Fibroblast of lung (primary cell): Measurements from ENCODE around the gene PYROXD2. TPM values are rescaled to one million over a fixed set of nuclear protein-coding genes. Genes with fewer than 3 reads are reported as not detected.

ENCODE experiments used
- DNase-seq, 2 donors: peaks; one replicate each; pipeline versions ENCODE4 v3.0.0 to v3.0.0-alpha.2; 2010; ENCODE audit warnings: low read depth in 2 of 2
- H2AFZ ChIP-seq: 2 replicates; pipeline ENCODE4 v1.5.1; 2012; ENCODE audit warnings: low read length, control low read depth, inconsistent platforms
- H3K27ac ChIP-seq: 2 replicates; pipeline ENCODE4 v1.5.1; 2011; ENCODE audit warnings: low read length, control low read depth; ENCODE audit not compliant: insufficient read depth
- H3K27me3 ChIP-seq: 2 replicates; pipeline ENCODE4 v1.5.1; 2011; ENCODE audit warnings: mild to moderate bottlenecking, low read length; ENCODE audit not compliant: control insufficient read depth, insufficient read depth
- H3K36me3 ChIP-seq: 2 replicates; pipeline ENCODE4 v1.5.1; 2011; ENCODE audit warnings: low read length; ENCODE audit not compliant: control insufficient read depth, insufficient read depth
- H3K4me1 ChIP-seq: 2 replicates; pipeline ENCODE4 v1.5.1; 2011; ENCODE audit warnings: low read length; ENCODE audit not compliant: control insufficient read depth, insufficient read depth; ENCODE audit errors: extremely low read depth
- H3K4me2 ChIP-seq: 2 replicates; pipeline ENCODE4 v1.5.1; 2011; ENCODE audit warnings: low read length, control low read depth; ENCODE audit not compliant: insufficient read depth; ENCODE audit errors: extremely low read depth
- H3K4me3 ChIP-seq, 4 experiments: fragments of 200-600 bp in 1 of 4; sonication (generic) in 1 of 4; replicated peaks in 1 of 4; 2 replicates each; pipeline ENCODE4 v1.5.1; 2011 to 2016; ENCODE audit warnings: low read length in 4 of 4, low read depth in 3 of 4, mild to moderate bottlenecking in 3 of 4, control low read depth in 2 of 4, inconsistent platforms in 1 of 4, mixed read lengths in 1 of 4; ENCODE audit not compliant: insufficient read depth in 1 of 4; ENCODE audit errors: control extremely low read depth in 1 of 4
- H3K79me2 ChIP-seq: 2 replicates; pipeline ENCODE4 v1.5.1; 2012; ENCODE audit warnings: mild to moderate bottlenecking, low read length, inconsistent platforms; ENCODE audit not compliant: control insufficient read depth, insufficient read depth
- H3K9ac ChIP-seq: 2 replicates; pipeline ENCODE4 v1.5.1; 2011; ENCODE audit warnings: mild to moderate bottlenecking, low read length, control low read depth; ENCODE audit not compliant: insufficient read depth
- H3K9me3 ChIP-seq: 2 replicates; pipeline ENCODE4 v1.5.1; 2012; ENCODE audit warnings: low read depth, low read length; ENCODE audit not compliant: control insufficient read depth, insufficient read depth
- H4K20me1 ChIP-seq: 2 replicates; pipeline ENCODE4 v1.5.1; 2011; ENCODE audit warnings: low read length; ENCODE audit not compliant: control insufficient read depth, insufficient read depth; ENCODE audit errors: extremely low read depth
- CTCF ChIP-seq, 2 donors: IDR thresholded peaks in 1 of 2; conservative IDR thresholded peaks in 1 of 2; 1 replicate in 1 of 2; 2 replicates in 1 of 2; pipeline ENCODE4 v1.5.1; 2011 to 2012; ENCODE audit warnings: low read length in 2 of 2, control low read depth in 1 of 2, inconsistent platforms in 1 of 2, low read depth in 1 of 2, mild to moderate bottlenecking in 1 of 2
- EZH2 ChIP-seq: IDR thresholded peaks from 2 replicates; pipeline ENCODE4 v1.5.1; 2012; ENCODE audit warnings: low read length, control low read depth, mild to moderate bottlenecking; ENCODE audit errors: missing control alignments
- polyA plus RNA-seq, 2 donors: library from polyadenylated mRNA; depleted of rRNA in 1 of 2; stranded (reverse) in 1 of 2; unstranded in 1 of 2; fragments of >200 nt; gene quantifications; 2 replicates each; pipeline ENCODE4 v1.2.1, GENCODE V29; 2011 to 2012; ENCODE audit warnings: missing spikeins in 1 of 2
- total RNA-seq: library from RNA; depleted of rRNA; stranded (reverse); fragments of >200 nt; gene quantifications from 2 replicates; pipeline ENCODE4 v1.2.1, GENCODE V29; 2014

Gene PYROXD2
- total and polyA plus RNA-seq, 2 donors (not counting 1 experiment from before 2014, with no cell fraction given): 8.7 to 16.0 TPM

GRCh38 chr10:98436704-98437103 lies 21.7 kb upstream of the PYROXD2 start:
- Histone ChIP-seq H3K79me2 (no peaks in the 10 kb centered on the region), H3K27ac (no peak overlapping the region), H3K36me3 (peaks cover 17% of the 10 kb centered on the region), H3K9ac (no peak overlapping the region), H3K4me1 (peaks cover 5% of the 10 kb centered on the region), H3K9me3 (no peaks in the 10 kb centered on the region), H3K4me2 (no peak overlapping the region), H3K27me3 (no peaks in the 10 kb centered on the region), H2AFZ (no peak overlapping the region), H3K4me3 (no peak overlapping the region), H4K20me1 (no peaks in the 10 kb centered on the region)
- DNase-seq: no peak
- no peak for TF ChIP-seq EZH2

- Histone ChIP-seq H3K36me3 (peaks cover 25% of the 10 kb centered on the region), H3K4me2 (no peak overlapping the region), H3K79me2 (no peaks in the 10 kb centered on the region), H3K27ac (no peak overlapping the region), H4K20me1 (no peaks in the 10 kb centered on the region), H3K4me3 (no peak overlapping the region), H3K27me3 (no peaks in the 10 kb centered on the region), H3K9ac (no peak overlapping the region), H3K4me1 (peaks cover 5% of the 10 kb centered on the region), H2AFZ (no peak overlapping the region), H3K9me3 (no peaks in the 10 kb centered on the region)
- no peak for TF ChIP-seq CTCF (conservative IDR thresholded peaks at IDR 0.05 in 1 of 2, IDR thresholded peaks at IDR 0.05 in 1 of 2; ENCODE audit: low read depth in 1 of 2, low read length in 2 of 2)
- no peak for TF ChIP-seq EZH2
- DNase-seq: no peak
These were observed 20.2 kb upstream of the PYROXD2 start for GRCh38 chr10:98435178-98435577.

GRCh38 chr10:98433881-98434732 lies 19.1 kb upstream of the PYROXD2 start:
- H3K36me3 ChIP-seq: peaks cover 31% of the 10 kb centered on the region
- H3K4me1 ChIP-seq: peaks cover 5% of the 10 kb centered on the region
- H3K27ac ChIP-seq: no peak overlapping the region
- H3K9ac ChIP-seq: no peak overlapping the region
- H2AFZ ChIP-seq: no peak overlapping the region
- H3K4me3 ChIP-seq: no peak overlapping the region
- TF ChIP-seq CTCF (conservative IDR thresholded peaks at IDR 0.05 in 1 of 2, IDR thresholded peaks at IDR 0.05 in 1 of 2; ENCODE audit: low read depth in 1 of 2, low read length in 2 of 2) (no peak), EZH2 (no peak)
- no peaks in the 10 kb centered on the region for H3K9me3 ChIP-seq
- no peaks in the 10 kb centered on the region for H4K20me1 ChIP-seq
- no peaks in the 10 kb centered on the region for H3K27me3 ChIP-seq
- H3K79me2 ChIP-seq: no peaks in the 10 kb centered on the region
- DNase-seq: peak; percentile 62 to 81
- H3K4me2 ChIP-seq: no peak overlapping the region
